CD4-positive, alpha-beta T cell treated with Interleukin-15 for 4 hours (primary cell): ENCODE results near the gene ARID3C.
A peak's percentile ranks its signal among the peaks of the same experiment; 100 is the strongest.

Experiments
- DNase-seq: peaks from one replicate; pipeline ENCODE4 v3.0.0-alpha.2; 2020; ENCODE audit warnings: low spot score

Gene ARID3C

DNA sequence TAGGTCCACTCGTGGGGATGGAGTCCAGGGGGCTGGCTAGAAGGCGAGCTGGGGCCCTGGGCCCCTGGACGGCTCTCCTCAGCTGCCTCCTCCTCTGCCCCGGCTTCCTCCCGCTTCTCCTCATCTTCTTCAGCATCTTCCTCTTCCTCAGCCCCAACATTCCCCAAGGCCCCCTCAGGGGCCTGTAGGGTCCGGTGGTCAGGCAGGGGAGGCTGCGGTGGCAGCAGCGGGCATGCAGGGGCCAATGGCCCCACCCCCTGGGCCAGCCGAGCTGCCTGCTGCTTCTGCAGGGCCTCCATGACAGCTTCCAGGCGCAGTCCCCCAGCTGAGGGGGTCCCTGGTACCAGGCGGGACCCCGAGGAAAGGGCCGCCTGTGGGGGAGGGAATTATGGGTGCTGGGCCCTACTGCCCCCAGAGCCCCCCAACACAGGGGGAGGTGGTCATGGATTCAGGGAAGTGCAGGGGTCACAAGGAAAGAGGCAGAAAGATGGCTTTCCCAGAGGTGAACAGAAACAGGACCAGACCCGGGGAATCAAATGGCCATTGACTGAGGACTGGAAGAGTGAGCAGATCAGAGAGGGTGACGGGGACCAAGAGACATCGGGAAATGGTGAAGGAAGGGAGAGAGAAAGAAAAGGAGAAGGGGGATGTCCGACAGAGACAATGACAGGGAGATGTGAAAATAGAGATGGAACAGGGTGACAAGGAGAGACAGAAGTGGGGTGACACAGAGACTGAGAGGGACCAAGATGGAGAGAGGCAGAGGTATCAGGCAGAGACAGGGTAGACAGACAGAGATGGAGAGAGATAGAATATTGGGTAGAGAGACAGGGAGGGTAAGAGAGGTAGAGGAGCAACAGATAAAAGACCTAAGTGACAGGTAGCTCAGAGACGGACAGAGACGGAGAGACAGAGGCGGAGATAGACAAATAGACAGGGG, 880 bp downstream of the ARID3C start:
- no peak for DNase-seq

DNA sequence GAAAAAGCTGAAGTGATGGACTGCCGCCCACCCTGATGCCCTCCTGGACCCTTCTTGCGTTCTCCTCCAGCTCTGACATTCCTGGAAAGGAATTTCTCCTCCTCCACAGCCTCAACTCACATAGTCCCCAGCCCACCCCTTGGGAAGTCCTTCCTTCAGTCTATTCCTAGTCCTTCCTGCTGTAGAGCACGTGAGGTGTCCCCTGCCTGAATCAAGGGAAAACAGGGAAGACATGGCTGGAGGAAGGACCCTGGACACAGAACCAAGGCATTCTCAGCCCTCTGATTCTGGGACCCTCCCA, 3.7 kb downstream of the ARID3C start:
- no peak for DNase-seq

DNA sequence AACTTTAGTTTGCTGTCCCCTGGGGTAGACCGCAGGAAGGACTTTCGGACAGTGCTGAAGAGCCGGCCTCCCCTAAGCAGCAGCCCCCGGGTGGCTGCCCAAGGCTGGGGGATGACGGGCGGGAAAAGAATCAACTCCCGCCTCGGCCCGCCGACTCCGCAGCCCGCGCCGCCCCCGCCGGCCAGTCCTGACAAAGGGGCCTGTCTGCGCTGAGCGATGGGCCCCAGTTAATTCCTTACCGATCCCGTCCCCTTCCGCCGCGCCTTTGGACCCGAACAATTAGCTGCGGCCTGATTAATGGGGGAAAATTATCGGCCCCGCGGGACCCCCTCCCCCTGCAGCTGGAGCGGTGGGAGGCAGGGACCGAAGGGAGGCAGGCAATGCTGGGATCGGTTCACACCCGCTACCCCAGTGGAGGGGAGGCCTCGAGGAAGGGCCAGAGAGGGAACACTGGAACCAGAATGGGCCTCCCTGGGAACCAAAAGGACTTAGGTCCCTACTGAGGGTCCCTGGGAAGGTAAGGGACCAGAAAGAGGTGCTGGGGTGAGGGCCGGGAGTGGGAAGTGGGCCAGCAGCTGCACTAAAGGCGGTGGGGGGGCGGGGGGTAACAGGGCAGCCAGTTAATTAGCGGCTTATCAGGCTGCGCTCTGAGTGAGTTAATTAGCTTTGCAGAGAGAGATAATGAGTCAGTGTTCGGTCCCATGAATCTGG, 4.2 kb downstream of the ARID3C start:
- no peak for DNase-seq

DNA sequence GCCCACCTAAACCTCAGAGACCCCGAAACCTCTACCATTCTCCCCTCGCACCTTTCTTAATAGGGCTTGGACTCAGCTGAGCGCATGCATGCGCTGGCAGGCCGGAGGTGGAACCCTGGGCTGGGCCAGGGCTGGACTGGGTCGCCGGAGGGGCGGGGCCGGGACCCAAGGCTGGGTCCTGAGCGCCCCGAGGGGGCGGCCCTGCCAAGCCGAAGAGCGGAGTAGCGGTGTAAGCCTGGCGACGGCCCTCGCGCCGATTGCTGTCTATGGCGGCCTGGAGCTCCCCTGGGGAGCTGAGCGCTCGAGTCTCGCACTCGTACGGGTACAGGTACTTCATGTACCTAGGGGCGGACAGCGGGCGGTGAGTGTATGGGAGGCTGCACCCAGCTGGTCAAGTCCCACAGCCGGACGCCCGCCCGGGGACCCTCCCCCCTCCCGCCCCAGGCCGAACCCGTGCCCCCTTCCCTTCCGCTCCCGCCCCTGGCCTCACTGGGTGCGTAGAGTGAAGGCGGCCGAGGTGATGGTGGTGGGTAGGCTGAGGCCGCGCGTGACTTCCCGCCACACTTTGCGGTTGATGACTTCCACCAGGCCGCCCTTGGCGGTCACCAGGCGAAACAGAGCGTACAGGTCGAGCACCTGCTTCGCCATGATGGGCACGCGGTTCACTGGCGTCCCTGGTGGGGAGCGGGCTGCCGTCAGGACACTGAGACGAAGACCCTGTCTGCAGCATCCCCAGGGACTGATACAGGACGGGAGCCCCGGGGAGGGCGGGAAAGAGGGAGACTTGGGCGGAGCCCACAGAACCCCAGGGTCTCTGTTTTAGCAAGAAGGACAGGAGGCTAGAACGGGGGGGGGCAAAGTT, 5.3 kb downstream of the ARID3C start:
- no peak for DNase-seq

DNA sequence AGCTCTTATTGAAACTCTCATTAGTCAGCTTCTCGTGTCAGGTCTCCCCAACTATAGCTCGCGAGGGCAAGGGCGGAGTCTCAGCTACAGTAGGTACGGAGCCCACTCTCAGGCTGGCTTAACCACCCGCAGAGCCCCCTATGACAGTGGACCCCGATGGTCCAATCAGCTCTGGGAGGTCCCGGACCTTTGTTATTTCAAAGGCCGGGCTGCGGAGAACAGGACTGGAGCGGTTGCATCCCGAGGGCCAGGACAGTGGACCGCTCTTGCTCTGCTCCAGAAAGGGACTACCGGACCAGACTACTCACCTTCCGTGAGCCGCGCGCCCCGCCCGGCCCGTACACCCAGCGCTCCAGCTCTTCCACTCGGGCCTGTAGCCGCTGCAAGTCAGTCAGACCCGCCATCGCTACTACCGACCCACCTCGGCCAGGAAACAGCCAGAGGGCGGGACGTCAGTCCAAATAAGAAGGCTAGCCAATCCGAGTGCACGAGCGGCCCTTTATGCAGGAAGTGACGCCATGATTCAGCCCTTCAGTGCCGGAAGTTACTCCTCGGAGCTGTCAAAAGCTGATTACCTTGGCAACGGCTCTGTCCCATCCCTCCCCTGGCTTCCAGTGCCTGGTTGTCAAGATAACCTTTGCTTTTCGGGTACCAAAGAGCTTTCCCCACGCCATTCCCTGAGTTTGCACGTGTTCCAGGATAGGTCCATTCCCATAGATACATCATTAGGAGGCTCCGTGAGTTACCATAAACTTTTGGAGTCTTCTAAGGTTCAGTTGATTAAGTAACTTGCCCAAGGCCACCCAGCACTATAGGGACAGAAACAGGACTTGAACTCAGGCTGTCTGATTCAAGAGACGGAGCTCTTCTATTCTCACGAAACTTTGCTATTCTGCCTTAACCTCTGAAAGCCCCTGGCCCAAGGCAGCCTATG, 8.5 kb downstream of the ARID3C start, which contains the start of gene DCTN3:
TSS of gene DCTN3 (minus strand) at position 435 of the 934 bp plus-strand sequence. CDS start at position 404, 31 bp downstream.
- peak; percentile 93 for DNase-seq

DNA sequence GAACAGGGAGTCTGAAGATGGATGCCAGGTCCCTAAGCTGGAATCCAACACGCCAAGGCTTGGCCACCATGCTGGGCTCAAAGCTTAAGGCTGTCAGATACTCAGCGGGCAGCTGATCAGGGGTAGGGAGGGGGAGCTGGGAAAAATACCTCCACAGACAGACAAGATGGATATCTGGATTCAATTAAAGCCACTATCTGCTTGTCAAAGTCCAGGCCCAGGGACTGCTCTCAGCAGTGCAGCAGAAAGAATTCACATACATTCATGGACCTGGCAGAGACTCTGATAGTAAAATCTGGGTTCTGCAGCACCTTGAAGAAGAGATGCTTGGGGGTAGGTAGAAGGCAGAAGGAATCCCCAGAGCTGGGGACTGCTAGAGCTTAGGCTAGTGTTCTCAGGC, 13.7 kb downstream of the ARID3C start:
- no peak for DNase-seq

DNA sequence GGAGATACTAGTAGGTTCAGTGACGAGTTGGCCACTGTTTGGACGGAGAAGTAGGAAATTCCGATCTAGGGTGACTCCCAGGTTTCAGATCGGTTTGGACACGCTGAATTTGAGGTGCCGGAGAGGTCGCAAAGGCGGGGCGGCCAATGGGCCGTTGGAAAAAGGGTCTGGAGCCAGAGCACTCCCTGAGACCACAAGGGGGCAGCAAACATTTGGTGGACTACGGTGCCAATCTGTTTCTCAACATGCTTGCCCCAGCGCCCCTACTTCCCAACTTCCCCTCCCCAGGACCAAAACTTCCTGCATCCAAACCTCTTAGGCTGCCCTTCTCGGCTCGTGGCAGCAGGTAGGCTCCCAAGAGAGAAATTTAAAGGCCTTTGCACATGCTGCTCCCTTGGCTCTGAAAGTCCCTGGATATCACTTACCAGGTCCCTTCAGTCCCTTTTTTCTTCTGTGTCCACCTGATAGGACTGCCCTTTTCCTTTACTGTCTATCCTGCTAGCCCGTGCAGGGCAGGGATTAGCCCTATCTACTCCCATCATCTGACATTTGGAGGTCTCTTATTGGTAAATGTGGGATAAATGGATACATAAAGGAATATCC, 16.0 kb downstream of the ARID3C start:
- peak; percentile 73 for DNase-seq

DNA sequence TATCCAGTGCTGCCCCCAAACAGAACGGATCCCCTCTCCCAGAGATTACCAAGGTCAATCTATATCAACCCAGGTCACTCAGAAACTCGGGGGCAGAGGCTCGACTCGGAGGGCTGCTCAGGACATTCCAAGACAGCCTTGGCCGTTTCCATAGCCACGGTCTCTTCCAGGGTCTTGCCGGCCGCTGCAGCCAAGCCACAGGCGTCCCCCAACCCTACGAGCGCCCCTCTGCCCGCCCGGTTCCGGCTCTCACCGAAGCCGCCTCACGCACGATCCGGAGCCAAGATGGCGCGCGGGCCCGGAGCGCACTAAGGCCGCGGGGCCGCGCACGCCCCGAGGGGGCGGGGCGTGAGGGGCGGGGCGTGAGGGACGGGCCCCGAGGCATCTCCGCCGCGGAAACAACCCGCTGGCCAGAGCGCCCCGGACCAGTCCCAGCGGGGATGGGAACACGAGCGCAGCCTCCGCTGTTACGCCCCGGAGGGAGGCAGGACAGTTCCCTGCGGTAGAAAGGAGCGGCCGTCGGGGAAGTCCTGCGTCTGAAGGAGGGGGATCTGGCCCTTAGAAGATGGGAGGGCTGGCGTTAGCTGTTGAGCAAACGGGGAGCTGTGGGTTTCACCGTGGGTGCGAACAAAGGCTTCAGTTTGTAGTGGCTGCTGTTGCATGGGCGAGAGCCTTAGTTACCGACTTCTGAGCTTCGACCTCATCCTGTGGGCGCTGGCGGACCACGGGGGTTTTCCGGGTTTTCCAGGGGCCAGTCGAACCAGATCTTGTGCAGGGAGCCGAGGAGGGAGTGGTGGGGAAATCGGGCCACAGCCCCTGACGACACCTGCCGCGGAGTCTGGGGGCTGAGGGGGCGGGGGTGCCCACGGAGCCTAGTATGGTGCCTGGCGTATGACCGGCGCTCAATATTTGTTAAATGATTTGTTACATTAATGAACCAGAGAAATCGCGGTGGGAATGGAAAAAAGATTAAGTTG, 16.8 kb downstream of the ARID3C start, which contains the start of gene RPP25L:
TSS of gene RPP25L (minus strand) at position 287 of the 977 bp plus-strand sequence. CDS start 801 bp downstream, outside the sequence.
- DNase-seq, result peak; percentile 82

DNA sequence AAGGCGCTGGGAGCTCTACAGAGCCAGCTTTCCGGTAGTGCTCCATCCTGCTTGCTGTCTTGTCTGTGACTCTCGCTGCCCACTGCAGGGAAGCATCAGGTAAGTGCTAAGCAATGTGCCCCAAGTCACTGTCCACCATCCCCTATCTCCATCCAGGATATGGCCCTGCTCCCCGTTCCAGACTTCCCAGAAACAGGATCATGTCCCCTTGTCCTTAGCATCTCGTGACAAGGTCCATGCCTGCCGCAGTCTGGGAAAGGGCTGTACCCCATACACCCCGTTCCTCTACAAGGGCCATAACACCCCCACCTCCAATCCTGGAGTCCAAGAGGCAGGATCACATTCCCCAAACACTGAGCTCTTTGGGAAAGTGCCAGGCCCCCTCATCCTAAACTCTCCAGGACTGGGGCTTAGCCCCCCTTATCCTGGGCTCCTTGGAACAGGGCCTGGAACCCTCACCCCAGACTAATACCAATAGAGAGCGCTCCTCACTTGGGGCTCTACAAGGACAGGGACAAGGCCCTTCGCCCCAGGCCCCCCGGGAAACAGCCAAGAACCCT, 17.5 kb downstream of the ARID3C start:
- DNase-seq, result no peak

DNA sequence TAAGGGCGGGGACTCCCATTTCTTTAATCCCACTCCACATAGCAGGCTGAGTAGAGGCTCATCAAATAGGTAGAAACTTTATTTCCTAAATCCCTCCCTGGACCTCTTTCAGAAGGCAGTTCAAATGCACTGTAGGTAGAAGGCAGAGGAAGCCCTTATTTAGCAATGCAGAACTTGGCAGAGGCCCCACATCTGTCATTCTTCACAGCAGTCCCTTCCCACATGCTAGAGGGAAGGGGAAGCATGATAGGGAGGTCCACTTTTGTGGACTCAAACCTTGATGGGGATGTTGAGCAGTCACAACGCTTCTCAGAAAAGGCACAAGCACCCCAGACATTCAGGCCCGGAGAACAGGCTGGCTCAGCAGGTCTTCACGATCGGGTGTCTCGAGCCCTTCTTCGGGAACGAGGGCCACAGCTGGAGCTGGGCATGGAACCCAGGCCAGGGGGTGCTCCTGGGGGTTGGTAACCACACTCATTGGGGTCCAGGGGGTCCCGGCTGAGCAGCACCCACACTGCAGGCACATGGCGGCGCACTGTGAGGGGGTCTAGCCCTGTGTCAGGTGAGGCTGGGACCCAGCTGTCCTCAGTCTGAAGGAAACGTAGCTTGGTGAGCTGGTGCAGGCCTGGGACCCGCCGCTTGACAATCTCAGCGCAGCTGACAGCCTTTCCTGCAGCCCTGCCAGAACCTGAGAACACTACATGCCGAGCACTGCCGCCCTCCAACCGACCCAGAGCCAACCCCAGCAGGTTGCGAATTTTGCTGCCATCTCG, 18.2 kb downstream of the ARID3C start:
- no peak for DNase-seq

DNA sequence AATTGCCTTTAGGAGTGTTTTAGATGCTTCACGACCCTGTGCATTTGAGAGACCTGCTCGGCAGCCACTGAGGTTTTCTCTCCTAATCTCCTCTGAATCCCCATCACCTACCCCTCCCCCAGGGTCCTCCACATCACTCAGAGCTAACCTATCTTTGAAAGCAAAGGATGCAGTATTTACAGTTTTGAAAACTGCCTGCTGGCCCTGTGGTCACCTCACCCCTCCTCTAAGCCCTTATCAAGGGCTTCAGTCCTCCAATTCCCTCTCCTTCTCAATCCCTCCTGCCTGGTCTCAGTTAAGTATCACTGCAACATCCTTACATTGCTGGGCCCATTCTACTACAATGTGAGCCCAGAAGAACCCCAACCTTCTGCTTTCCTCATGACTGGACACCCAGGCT, 21.5 kb downstream of the ARID3C start:
- DNase-seq, result no peak

DNA sequence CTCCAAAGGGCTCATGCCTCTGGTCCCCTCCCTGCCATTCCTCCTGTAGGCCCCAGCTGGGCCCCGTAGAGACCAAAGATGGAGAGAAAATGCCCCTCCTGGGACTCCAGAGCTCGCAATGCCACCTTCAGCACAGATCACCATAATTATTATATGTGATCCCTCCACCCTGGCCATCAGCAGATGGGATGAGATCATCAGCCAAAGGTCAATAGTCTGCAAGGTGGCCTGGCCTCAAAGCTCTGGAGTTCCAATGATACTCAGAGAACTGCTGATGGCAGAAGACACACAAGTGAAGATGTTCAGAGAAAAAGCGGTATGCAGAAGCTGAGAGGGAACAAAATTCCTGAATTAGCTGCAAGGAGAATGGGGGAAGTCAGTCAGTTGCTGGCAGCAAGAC, 22.0 kb downstream of the ARID3C start:
- no peak for DNase-seq

DNA sequence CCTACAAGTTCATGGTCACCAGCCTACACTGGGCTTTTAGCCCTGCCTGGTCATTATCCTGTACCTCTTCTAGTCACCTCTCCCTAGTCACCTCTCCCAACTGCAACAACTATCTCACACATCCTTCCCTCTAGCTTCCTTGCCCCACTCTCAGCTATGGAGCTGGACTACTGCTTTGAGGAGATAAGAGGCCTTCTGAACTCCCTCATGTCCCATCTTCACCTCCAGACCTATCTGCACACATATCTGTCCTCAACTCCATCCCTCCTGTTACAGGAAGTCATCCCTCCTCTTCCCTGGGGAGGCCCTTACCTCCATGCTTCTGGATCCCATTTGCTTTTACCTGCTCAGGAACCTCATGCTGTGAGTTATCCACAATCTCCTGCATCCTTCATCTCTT, 22.7 kb downstream of the ARID3C start:
- no peak for DNase-seq

DNA sequence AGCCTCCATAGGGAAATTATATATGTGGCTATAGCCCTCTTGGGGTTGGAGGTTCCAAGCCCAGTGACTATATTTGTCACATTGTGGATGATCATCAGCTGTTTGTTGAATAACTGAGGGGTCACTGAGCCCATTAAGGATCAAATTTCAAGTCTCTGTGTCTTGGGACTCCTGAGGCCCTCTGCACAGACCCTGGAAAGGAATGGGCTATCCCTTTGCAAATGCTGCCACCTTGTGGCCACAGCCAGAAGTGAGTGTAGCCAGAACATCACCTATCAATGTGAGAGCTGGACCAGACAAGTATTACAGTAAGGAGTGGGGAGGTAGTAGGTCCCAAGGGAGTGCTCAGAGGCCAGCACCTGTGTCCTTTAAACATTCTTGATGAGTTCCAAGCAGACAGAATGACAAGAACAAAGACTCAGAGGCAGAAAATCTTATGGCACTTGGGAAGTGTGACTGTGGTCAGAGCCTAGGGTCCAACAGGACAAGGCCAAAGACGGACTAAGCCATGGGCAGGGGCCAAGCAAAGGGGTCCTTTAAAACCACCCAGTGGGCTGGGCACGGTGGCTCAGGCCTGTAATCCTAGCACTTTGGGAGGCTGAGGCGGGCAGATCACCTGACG, 25.1 kb downstream of the ARID3C start:
- peak; percentile 84 for DNase-seq

DNA sequence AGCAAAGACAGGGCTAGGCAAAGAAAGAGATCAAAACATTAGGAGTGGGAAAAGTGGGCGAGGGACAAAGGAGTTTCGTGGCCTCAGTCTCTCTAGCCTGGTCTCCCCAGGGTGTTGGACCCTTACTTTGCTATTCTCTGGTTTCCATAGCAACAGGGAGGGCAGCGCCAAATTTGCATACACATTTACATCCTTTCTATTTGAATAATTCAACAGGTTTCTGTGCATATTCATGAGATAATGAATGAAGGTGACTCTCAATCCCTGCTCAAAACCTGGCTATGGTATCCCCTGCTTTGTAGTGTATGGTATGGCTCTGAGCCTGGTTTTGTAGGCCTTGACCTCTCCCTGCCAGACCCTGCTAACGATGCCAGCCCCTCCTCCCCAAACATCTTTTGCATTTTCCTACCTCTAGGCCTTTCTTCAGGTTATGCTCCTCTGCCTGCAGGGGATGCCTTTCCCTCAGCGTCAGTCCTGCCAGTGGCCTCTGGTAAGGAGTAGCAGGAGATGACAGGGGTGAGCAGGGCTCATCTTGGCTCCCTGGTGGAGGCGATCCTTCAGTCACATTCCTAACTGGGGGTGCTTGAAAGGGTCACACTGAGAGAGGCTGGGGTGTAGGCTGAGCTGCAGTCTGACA, 26.8 kb downstream of the ARID3C start:
- DNase-seq, result no peak

DNA sequence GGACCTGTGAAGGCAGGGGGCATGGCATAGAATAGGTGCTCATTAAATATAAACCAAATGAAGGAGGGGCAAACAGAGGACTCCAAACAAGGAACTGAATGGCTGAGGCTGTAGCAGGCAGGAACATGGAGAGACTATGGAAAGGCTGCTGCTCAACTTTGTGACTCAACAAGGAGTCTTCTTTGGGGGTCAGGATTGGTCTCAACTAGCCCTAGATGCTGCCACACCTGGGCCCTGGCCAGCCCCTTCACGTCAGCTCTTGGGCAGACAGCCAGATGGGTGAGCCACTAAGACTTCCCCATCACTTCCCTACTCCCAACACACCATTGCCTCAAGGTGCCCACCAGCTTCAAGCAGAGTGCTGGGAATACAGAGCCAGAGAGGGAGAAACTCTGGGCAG, 28.0 kb downstream of the ARID3C start:
- DNase-seq, result no peak

DNA sequence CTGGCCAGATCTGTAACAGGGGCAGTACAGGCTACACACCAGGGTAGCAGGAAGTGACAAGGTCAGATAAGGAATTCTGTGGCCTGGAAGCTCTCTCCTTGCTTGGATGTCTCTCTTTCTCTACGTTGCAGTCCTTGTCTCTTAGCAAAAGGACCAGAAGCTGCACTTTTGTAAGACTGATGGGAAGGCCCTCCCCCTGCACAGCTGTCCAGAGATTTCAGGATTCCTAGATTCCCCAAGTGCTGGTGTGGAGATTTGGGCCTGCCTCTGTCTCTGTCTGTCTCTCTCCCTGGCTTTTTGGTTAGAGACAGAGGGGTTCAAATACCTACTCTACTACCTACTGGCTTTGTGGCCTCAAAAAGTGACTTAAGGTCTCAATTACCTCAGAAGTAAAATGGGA, 29.3 kb downstream of the ARID3C start:
- no peak for DNase-seq
